GM19452 (cell line): ENCODE data around the gene NOP14.
"Not testable (repeated sequence)": the region's sequence is repeated elsewhere in the genome, so short reads cannot be mapped to it uniquely, and the experiment has no call there.

ENCODE experiments used
- ATAC-seq: cut with Tn5 transposase; IDR thresholded peaks from one replicate; pipeline ENCODE4 v1.9.1; 2021; ENCODE audit not compliant: unreplicated experiment

Gene NOP14

DNA sequence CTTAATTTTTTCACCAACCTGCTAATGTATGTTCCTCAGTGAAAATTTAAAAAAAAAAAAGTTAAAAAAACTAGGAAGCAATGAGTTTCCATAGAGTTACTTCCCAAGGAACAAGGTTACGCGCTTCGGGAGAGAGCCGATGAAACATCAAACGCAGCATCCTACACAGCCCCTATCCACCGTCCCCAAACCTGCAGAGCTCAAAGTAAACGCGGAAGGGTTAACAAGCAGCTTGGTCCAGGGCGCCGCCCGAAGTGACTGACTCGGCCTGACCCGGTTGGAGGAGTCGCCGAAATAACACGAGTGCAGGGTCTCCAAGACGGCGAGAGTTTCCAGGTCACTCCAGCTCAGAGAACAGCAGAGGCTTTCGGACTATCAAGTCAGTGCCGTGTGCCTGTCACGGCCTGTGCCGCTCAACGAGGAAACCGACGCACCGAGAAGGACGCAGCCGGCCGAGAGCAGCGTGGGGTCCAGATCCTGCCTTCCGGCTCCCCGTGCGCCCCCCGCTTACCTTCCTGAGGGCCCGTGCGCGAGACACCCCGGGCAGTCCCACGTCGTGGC lies 512 bp downstream of the NOP14 start:
- peak; percentile 28 for ATAC-seq

DNA sequence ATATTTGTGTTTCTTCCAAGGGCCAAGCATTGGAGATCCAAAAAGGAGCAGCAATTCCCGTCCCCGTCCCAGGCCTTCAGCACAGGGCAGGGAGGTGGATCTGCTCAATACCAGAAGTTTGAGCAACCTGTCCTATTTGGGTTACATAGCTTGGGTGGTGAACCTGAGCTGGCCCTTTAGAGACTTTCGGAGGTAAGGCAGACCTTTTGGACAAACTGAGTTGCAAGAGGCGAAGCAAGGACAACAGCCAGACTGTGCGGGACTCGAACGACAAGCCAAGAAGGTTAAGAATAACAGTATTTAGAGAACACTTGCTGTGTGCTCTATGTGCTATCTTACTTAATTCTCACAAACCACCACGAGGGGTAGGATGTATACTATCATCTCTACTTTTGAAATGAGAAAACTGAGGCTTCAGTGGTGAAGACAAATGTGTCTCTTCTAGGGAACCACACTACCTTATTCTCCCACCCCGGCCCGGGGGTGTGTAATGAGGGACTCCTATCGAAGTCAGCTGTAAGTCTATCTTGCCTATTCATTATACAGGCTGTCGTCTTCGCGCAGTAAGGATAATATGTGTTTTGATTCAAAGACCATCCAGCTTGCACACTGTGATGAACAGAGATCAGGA lies 1.3 kb downstream of the NOP14 start:
- ATAC-seq: no peak

DNA sequence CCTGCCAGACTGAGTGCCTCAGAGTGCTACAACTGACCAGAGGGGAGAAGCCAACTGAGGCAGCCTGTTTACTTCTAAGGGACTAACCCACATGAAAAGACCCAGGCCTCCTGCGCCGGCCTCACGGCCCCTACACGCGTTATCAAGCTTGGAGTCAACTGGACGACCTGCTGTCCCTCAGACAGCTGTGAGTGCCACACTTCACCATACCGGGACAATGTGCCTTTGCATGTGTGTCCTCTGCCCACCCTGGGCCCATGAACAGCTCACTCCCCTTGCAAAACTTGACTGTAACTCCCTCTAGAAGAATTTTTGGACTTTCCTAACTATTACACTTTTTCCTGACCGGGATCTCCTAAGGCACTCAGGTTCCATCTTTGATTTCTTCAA lies 1.8 kb downstream of the NOP14 start:
- ATAC-seq: no peak

- not testable (repeated sequence) for ATAC-seq
Observed at GRCh38 chr4:2960450-2960849, 2.8 kb downstream of the NOP14 start.

- no peak for ATAC-seq
Observed at GRCh38 chr4:2958446-2958845, 4.8 kb downstream of the NOP14 start.

DNA sequence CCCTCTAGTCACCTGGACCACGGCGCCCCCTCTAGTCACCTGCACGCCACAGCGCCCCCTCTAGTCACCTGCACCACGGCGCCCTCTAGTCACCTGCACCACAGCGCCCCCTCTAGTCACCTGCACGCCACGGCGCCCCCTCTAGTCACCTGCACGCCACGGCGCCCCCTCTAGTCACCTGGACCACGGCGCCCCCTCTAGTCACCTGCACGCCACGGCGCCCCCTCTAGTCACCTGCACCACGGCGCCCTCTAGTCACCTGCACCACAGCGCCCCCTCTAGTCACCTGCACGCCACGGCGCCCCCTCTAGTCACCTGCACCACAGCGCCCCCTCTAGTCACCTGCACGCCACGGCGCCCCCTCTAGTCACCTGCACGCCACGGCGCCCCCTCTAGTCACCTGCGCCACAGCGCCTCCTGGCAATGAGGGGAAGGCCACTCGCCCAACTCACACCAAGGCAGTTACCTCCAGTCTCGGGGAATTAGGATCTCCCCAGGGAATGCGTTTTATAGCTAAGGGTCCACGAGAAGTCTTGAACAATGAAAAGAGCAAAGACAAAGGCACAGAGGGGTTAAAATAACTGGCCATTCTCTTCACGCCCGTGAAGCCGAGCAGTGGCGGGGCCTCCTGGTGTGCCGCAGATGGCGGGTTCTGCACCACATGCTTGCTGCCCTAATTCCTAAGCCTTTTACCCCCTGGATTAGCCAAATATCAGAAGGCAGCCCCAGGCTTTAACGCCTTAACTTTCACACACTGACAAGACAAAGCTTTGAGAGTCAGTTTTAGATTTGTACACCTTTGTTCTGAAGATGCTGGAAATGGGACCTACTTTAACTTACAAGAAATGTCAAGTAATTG lies 7.8 kb downstream of the NOP14 start:
- ATAC-seq: not testable (repeated sequence)

GRCh38 chr4:2954358-2955185 lies 8.6 kb downstream of the NOP14 start:
- ATAC-seq: no peak

DNA sequence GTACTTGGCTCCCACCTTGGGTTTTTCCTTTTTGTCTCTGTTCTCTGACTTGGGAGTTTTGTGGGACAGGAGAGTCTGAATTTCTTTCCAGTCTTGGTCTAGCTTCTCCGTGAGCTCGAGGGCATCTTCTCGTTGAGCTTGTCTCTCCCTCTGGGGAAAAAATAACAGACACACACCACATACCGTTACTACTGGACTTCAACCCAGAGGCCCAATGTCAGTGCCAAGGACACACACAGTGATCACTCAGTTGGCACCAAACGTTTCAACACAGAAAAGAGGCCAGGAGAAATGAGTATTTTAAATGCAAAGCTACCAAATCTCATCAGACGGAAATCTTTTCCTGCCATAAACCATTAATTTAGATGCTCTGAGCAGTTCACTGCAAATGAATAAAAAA lies 9.7 kb downstream of the NOP14 start:
- ATAC-seq: no peak

- ATAC-seq: no peak
Observed at GRCh38 chr4:2950221-2950989, 12.8 kb downstream of the NOP14 start.

DNA sequence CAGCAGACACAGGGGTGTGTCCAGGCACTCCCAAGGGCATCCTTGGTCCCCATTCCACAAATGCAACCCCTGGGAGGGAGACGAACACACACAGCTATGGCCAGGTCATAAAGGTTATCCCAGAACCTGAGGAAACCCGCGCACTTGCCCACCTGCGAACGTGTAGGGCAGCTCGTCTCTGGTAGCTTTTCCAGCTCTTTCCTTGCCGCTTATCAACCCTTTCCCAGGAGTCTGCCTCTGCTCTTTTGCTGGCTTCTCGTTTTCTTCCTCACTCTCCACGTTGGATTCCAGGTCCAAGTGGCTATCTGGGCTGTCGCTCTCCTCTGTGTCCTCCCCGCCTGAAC lies 13.5 kb downstream of the NOP14 start:
- ATAC-seq: no peak

DNA sequence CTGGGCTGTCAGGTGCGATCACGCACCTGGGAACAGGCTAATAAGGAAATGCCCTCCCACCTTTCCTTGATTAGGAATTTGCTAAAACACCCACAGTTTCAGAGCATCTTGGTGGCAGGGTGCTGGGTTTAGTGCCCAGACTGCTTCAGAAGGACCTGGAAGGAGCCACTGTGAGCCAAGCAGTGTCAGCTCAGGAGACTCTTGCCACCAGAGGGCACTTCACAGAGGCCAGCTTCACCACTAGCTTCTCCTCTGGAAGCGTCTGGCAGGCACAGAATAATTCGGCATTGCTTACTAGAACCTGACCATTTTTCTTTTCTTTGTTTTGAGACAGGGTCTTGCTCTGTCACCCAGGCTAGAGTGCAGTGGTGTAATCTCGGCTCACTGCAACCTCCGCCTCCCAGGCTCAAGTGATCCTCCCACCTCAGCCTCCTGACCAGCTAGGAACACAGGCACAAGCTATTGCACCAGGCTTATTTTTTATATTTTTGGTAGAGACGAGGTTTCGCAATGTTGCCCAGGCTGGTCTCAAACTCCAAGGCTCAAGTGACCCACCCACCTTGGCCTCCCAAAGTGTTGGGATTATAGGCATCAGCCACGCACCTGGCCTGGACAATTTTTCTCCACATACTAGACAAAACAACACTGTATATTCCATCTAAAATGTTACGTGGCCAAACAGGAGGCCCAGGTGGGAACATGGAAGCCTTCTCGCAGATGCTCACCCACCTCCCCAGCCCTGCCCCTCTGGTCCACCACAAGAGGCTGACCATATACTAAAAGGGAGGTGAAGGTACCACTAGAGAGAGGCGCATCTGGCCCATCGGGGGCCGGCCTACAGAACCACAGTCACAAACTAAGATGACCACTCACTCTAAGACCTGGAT lies 14.1 kb downstream of the NOP14 start:
- no peak for ATAC-seq

DNA sequence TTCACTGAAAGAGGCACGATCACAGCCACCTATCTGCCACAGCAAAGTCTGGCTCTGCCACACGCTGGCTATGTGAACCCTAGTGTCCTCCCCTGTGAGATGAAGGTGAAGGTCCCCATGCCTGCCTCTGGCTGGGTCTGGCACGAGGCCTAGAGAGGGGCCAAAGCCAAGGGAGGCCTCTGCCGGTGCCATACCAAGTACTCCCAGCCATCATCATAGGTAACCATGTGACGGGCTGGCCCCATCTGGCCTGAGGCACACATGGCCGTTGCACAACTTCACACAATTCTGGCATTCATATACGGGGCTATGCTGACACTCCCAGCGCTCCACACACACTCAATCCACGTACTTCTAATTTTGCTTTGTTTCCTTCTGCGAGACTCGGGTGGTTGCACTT lies 15.3 kb downstream of the NOP14 start:
- ATAC-seq: no peak

DNA sequence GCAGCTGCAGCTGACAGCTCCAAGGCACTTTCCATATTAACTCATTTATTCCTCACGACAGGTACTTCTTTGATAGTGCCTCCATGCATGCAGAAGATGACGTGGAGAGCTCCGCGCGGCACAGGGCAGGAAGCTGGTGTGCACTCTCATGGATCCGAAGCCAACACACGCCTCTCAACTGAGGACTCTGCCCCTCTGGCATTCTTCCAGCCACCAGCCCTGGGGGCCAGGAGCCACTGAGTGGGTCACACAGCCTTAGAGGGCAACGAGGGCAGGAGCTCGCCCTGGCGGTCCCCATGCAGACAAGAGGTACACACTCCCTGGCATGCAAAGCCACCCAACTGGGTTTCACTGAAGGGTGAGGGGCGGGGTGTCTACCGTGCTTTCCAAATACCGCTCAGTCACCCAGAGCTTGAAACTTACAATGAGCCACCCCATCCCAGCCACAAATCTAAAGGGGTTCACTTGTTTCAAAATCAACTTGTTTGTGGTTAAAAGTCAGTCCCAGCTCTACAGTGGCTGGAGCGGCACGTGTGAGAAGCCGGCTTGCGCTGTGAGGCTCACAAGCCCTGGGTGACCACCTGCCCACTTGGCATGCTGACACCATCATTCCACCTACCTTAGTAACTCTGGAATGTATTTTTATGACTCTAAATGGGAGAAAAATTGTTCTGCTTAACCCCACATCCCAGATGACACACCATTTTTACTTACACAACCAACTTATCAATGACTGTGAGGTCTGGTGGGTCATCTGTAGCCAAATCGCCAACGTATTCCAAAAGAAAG lies 16.2 kb downstream of the NOP14 start:
- ATAC-seq: no peak

- not testable (repeated sequence) for ATAC-seq
Observed at GRCh38 chr4:2945619-2946604, 17.3 kb downstream of the NOP14 start.

- no peak for ATAC-seq
Observed at GRCh38 chr4:2944586-2945526, 18.4 kb downstream of the NOP14 start.

DNA sequence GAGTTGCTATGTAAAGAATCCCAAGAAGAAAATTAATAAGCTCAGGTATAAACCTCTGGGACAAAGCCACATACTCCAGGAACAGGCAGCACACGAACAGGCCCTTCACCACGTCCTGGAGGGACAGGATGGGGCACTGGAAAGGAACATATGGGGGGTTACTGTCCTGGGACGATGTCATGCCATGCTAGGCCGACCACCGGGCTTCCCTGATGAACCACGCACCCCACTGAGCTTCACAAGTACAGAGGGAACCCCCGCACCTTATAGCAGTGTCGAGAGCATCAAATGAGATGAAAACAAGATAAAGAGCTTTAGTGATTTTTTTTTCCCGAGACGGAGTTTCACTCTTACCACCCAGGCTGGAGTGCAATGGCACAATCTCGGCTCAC lies 19.1 kb downstream of the NOP14 start:
- ATAC-seq: no peak
